Ovary (tissue), 3 donors: ENCODE measurements around the gene ZNF317.

Experiments used
- CTCF ChIP-seq, 3 donors: fragments of 450-650 bp in 2 of 3; fragments of 200-600 bp in 1 of 3; IDR thresholded peaks; one replicate each; pipeline versions ENCODE4 v1.5.1 to v1.8.0; 2016 to 2022; ENCODE audit warnings: antibody characterized with exemption in 3 of 3, mild to moderate bottlenecking in 1 of 3
- EP300 ChIP-seq: sonication (generic); formaldehyde crosslinking; IDR thresholded peaks from one replicate; pipeline ENCODE4 v1.6.1; 2017; ENCODE audit warnings: antibody characterized with exemption
- POLR2A ChIP-seq: fragments of 450-650 bp; IDR thresholded peaks from one replicate; pipeline ENCODE4 v1.6.1; 2017; ENCODE audit warnings: antibody characterized with exemption, mild to moderate bottlenecking, moderate library complexity
- donor health status: DM: no; HTN: no; CAD: no.

DNA sequence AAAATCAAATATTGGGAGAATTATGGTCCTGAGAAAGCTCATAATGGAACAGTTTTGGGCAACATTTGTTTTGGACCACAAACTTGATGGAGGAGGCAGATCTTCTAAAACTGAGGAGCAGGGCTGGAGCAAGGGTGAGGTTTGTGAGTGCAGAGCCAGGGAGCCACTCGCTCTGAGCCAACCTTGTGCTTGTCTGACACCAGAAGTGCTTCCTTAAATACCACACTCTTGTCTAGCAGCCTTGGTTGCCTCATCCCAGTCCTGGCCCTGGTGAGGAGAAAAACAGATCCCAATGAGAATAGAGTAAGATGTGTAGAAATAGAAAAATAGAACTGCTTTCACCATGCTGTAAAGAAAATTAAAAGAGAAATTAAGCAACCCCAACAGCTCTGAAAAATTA, 6.7 kb downstream of the ZNF317 start:
- TF ChIP-seq CTCF (IDR thresholded peaks at IDR 0.05), result no peak
- TF ChIP-seq POLR2A, result no peak
- no peak for TF ChIP-seq EP300
